LNCaP clone FGC (cell line): ENCODE results near the gene TNN.

Experiments
- DNase-seq: peaks from one replicate; pipeline ENCODE4 v3.0.0-alpha.2; 2011; ENCODE audit warnings: low read depth
- H3K4me3 ChIP-seq: 2 replicates; pipeline ENCODE4 v1.5.1; 2011; ENCODE audit warnings: mild to moderate bottlenecking, low read depth, low read length, control low read depth
- CTCF ChIP-seq: IDR thresholded peaks from 2 replicates; pipeline ENCODE4 v1.5.1; 2012; ENCODE audit warnings: mild to moderate bottlenecking; ENCODE audit not compliant: control insufficient read depth, insufficient read depth; ENCODE audit errors: extremely low read depth

The TNN gene

DNA sequence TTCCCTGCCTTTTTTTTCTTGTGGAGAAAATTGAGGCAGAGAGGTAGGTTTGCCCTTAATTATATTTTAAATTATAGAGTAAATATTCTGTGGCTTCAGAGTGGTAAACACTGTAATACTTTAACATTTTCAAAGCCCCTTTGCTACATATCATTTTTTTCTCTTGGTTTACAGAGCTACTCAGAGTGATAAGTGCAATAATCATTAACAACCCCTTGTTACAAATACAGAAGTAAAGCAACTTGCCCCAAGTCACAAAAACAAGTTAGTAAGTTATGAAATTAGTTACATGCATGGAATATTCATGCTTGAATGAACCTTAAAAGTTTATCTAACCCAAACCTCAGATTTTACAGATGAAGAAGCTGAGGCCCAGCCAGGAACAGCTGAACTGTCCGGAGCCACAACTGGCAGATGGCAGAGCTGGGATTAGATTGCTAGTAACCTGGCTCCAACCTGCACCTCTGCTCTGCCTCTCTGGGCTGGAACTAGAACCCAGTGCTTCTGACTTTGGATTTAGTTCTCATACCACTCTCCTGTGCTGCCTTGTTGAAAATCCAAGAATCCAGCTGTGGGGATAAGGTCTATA is 48.7 kb downstream of the TNN start:
- no peak for DNase-seq
- TF ChIP-seq CTCF: no peak
- H3K4me3 ChIP-seq: no peak overlapping the region

- H3K4me3 ChIP-seq: no peak overlapping the region
- TF ChIP-seq CTCF: no peak
- DNase-seq: no peak
Observed at GRCh38 chr1:175116903-175117302, 49.3 kb downstream of the TNN start.

DNA sequence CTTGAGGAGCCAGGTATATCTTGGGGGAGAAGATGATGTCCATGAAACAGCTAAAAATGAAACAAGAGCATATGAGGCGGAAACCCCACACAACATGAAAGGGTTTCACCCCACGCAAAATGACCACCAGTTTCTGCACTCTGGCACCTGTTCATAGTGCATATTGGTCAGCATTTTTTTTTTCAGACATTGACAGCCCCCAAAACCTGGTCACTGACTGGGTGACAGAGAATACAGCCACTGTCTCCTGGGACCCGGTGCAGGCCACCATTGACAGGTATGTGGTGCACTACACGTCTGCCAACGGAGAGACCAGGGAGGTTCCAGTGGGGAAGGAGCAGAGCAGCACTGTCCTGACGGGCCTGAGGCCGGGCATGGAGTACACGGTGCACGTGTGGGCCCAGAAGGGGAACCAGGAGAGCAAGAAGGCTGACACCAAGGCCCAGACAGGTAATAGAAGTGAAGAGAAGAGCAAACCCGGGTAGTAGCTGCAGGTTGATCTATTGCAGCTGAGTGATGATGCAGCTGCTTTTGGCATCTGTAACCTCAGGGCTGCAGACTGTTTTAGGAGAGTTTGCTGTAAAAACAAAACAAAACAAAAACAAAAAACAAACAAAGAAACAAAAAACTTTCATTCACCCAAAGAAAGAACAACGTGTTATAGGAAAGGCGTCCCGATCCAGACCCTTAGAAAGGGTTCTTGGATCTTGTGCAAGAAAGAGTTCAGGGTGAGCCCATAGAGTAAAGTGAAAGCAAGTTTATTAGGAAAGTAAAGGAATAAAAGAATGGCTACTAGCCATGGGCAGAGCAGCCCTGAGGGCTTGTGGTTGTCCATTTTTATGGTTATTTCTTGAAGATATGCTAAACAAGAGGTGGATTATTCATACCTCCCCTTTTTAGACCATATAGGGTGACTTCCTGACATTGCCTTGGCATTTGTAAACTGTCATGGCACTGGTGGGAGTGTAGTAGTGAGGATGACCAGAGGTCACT is 51.0 kb downstream of the TNN start:
- no peak for DNase-seq
- TF ChIP-seq CTCF: no peak
- H3K4me3 ChIP-seq: no peak overlapping the region

DNA sequence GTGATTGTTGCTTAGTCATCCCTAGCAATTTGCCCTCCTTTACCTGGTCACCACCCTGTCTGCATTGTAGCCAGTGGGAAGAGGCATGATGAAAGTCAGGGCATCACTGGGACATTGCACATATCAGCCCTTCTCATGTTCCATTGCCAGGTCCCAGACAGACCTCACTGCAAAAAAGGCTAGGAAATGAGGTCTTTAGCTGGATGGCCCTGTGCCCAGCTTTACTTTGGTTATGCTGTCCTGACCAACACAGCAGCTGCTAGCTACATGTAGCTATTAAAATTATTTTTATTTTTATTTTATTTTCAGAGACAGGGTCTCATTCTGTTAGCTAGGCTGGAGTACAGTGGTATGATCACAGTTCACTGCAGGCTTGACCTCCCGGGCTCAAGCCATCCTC is 52.9 kb downstream of the TNN start:
- H3K4me3 ChIP-seq: no peak overlapping the region
- no peak for DNase-seq
- no peak for TF ChIP-seq CTCF

- no peak for TF ChIP-seq CTCF
- no peak overlapping the region for H3K4me3 ChIP-seq
- DNase-seq: no peak
Observed at GRCh38 chr1:175124861-175125260, 57.2 kb downstream of the TNN start.

DNA sequence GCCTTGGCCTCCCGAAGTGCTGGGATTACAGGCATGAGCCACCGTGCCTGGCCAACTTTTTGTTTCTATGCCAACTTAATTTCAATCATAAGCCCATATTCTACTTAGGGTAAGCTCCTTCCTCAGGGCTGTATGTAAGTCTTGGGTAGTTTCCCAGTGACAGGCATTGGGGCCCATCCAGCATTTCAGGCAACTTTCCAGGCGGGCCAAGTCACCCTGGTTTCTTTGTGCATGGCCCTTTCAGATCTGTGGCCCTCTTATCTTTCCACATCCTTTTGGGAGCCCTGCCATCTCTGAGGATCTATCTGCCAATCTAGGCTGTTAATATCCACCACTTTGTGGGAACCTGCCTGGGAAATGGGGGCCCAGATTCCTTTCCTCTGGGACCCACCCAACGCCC is 58.7 kb downstream of the TNN start:
- DNase-seq: no peak
- no peak for TF ChIP-seq CTCF

More for the DNA sequence above, 58.7 kb downstream of the TNN start:
- no peak overlapping the region for H3K4me3 ChIP-seq
